GM08714 (cell line): ENCODE data around the gene IL34.
"Not testable (repeated sequence)": the region's sequence is repeated elsewhere in the genome, so short reads cannot be mapped to it uniquely, and the experiment has no call there.

ENCODE experiments used
- H3K4me3 ChIP-seq: fragments of 200-500 bp; sonication (Bioruptor generic); 2 replicates; pipeline ENCODE4 v1.5.1; 2014; ENCODE audit warnings: mild to moderate bottlenecking, low read length, inconsistent platforms
- ZNF274 ChIP-seq: IDR thresholded peaks from 2 replicates; pipeline ENCODE4 v1.6.1; 2012; ENCODE audit warnings: mild to moderate bottlenecking, low read depth, low read length

IL34 gene

DNA sequence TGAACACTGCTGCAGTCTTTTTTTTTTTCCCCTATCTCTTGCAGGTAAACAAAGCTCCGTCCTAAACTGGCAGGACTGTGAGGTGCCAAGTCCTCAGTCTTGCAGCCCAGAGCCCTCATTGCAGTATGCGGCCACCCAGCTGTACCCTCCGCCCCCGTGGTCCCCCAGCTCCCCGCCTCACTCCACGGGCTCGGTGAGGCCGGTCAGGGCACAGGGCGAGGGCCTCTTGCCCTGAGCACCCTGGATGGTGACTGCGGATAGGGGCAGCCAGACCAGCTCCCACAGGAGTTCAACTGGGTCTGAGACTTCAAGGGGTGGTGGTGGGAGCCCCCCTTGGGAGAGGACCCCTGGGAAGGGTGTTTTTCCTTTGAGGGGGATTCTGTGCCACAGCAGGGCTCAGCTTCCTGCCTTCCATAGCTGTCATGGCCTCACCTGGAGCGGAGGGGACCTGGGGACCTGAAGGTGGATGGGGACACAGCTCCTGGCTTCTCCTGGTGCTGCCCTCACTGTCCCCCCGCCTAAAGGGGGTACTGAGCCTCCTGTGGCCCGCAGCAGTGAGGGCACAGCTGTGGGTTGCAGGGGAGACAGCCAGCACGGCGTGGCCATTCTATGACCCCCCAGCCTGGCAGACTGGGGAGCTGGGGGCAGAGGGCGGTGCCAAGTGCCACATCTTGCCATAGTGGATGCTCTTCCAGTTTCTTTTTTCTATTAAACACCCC is 13.8 kb downstream of the IL34 start:
- no peak overlapping the region for H3K4me3 ChIP-seq
- no peak for TF ChIP-seq ZNF274

DNA sequence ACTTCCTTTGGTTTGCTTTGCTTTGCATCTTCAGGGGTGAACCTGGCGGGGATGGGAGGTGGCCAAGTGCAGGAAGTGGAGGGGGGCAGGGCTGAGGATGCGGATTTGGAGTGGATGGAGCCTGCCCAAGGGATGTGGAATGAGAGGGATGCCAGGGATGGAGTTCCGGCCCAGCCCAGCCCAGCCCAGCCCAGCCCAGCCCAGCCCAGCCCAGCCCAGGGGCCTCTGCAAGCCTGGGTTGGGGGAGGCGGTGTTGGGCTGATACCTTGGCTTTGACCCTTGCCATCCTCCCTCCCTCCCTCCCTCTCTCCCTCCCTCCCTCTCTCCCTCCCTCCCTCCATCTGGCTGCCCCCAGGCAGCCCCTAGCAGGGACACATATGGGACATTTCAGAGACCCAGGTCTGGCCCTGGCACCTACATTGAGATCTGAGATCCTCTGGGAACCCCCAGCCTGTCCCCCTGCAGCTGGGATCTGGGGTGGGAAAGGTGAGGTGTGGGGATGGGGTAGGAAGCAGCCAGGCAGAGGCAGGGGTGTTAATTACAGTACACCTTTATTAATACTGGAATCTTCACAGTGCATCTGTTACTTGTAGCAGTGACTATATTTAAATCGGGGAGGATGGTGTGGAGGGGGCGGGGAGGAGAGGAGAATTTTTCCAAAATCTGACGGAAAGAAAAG is 14.5 kb downstream of the IL34 start:
- no peak overlapping the region for H3K4me3 ChIP-seq
- TF ChIP-seq ZNF274 = no peak

GRCh38 chr16:70661534-70661917 is 15.2 kb downstream of the IL34 start:
- H3K4me3 ChIP-seq = no peak overlapping the region
- TF ChIP-seq ZNF274 = no peak

- TF ChIP-seq ZNF274 = no peak
Observed at GRCh38 chr16:70661918-70662641, 15.7 kb downstream of the IL34 start.

GRCh38 chr16:70662991-70663523 is 16.7 kb downstream of the IL34 start:
- no peak overlapping the region for H3K4me3 ChIP-seq
- no peak for TF ChIP-seq ZNF274

More at GRCh38 chr16:70661918-70662641, 15.7 kb downstream of the IL34 start:
- no peak overlapping the region for H3K4me3 ChIP-seq

DNA sequence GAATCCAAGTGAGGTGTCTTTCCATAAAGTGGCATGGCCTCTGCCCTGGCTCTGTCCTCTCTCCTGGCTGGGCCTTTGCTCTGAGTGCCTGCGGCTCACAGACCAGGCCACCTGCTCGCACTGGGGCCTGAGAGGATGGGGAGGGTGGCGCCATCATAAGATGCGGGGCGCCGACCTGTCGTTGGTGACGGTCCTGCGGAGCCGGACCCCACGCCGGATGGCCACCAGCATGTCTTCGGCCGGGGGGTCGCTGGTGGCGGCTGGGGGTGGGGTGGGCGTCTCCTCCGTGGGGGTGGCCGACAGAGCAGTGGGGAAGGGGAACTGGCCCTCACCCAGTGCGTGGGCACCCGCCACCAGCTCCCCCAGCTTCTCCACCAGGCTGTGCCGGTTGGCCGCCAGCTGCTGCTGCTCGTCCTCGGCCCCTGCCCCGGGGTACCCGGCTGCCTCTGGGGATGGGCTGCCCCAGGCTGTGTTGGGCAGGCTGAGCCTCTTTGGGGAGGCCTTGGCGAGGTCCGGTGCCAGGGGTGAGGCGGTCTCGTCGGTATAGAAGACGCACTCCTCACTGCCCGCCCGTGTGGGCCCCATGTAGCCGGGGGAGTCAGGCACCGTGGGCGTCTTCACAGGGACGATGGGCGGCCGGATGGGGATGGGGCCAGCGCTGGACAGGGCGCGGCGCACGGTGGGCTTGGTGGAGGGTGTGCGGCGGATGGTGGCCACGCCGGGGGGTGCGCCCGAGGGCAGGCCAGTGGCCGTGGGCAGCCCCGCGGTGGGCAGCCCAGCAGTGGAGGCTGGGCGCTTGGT is 17.4 kb downstream of the IL34 start:
- no peak overlapping the region for H3K4me3 ChIP-seq
- TF ChIP-seq ZNF274 = no peak

GRCh38 chr16:70664325-70665112 is 18.2 kb downstream of the IL34 start:
- no peak overlapping the region for H3K4me3 ChIP-seq
- TF ChIP-seq ZNF274 = no peak

DNA sequence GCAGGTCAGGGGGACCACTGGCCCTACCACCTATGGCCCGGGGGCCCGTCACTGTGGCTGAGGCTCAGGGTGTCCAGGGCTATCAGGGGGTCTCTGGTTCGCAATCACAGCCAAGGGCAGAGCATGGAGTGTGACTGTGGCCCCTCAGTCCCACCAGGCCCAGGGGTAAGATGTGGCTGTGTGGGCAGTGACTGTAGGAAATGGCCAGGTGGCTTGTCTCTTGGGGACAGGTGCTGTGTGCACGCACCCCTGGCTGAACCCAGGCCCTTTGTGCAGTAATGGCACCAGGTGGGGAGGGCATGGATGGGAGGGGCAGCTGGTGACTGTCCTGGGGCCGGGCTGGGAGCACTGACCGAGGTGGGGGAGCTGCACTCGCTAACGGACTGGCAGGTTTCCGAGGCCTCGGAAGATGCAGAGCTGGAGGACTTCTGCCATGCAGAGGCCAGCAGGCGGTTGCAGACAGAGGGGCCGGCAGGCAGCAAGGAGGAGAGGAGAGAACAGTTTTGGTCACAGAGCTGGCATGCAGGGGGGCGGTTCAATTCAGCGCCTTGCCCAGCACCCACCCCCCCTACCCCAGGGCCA is 18.8 kb downstream of the IL34 start:
- no peak for TF ChIP-seq ZNF274
- no peak overlapping the region for H3K4me3 ChIP-seq

GRCh38 chr16:70665806-70666735 is 19.7 kb downstream of the IL34 start:
- H3K4me3 ChIP-seq = no peak overlapping the region
- no peak for TF ChIP-seq ZNF274

DNA sequence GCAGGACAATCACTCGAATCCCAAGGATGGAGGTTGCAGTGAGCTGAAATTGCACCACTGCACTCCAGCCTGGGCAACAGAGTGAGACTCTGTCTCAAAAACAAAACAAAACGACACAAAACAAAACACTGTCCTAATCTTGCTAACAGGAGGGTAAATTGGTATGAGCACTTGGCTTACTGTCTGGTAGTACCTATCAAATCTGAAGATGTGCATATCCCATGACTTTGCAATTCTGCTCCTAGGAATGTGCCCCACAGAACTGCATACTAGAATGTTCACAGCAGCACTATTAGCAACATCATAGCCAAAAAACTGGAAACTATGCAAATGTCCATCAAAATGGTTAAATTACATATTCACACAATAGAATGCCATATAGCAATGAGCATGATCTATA is 23.8 kb downstream of the IL34 start:
- TF ChIP-seq ZNF274 = no peak
- H3K4me3 ChIP-seq = no peak overlapping the region

DNA sequence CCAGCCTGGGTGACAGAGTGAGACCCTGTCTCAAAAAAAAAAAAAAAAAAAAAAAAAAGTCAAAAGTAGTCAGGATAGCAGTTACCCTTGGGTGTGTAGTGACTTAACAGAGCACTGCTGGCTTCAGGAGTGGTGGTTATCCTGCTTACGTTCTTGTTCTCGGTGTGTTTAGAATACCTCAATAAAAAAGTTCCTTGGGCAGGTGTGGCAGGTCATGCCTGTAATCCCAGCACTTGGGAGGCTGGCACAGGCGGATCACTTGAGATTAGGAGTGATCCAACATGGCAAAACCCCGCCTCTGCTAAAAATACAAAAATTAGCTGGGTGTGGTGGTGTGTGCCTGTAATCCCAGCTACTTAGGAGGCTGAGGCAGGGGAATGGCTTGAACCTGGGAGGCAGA is 24.6 kb downstream of the IL34 start:
- not testable (repeated sequence) for H3K4me3 ChIP-seq
